Esophagus squamous epithelium (tissue), 5 donors: ENCODE data around the gene MMEL1. TPM values are rescaled to one million over a fixed set of nuclear protein-coding genes. Genes with fewer than 3 reads are reported as not detected.

Experiments used
- DNase-seq: peaks from one replicate; lab custom pipeline; 2025; lab: John Stamatoyannopoulos, UW
- H3K27ac ChIP-seq, 4 donors: fragments of 200-600 bp; sonication (generic); one replicate each; pipeline ENCODE4 v1.5.1; 2016 to 2019; ENCODE audit warnings: mild to moderate bottlenecking in 1 of 4
- H3K27me3 ChIP-seq, 4 donors: fragments of 200-600 bp; sonication (generic); 1 replicate in 3 of 4; 2 replicates in 1 of 4; pipeline versions ENCODE4 v1.5.1 to v1.6.0; 2017 to 2021; ENCODE audit warnings: antibody characterized with exemption in 1 of 4
- H3K36me3 ChIP-seq, 3 donors: fragments of 200-600 bp; sonication (generic); one replicate each; pipeline ENCODE4 v1.5.1; 2016 to 2019
- H3K4me1 ChIP-seq, 3 donors: fragments of 200-600 bp; sonication (generic); one replicate each; pipeline ENCODE4 v1.5.1; 2017 to 2019
- H3K4me3 ChIP-seq, 4 donors: fragments of 200-600 bp; sonication (generic); 1 replicate in 3 of 4; 2 replicates in 1 of 4; pipeline ENCODE4 v1.5.1; 2016 to 2019; ENCODE audit warnings: mild to moderate bottlenecking in 2 of 4, moderate library complexity in 1 of 4
- H3K9me3 ChIP-seq, 3 donors: fragments of 200-600 bp; sonication (generic); one replicate each; pipeline ENCODE4 v1.5.1; 2016 to 2019
- POLR2A ChIP-seq, 4 donors: fragments of 450-650 bp; IDR thresholded peaks; one replicate each; pipeline ENCODE4 v1.6.1; 2017; ENCODE audit warnings: antibody characterized with exemption in 4 of 4, mild to moderate bottlenecking in 4 of 4, moderate library complexity in 3 of 4
- WGBS, 2 donors: methylation state at CpG; one replicate each; pipeline ENCODE4 v1.1.5; 2018; 5-methylcytosine and 5-hydroxymethylcytosine counted together
- intact Hi-C: fragments of 100-400 bp; cut with DNase I; formaldehyde crosslinking; loops from one replicate; pipeline ENCODE4 v1.15.0; 2022
- total RNA-seq, 4 donors: library from RNA; depleted of rRNA; stranded (reverse); fragments of >200 nt; gene quantifications; one replicate each; pipeline ENCODE4 v1.1.0, GENCODE V29; 2016
- TF ChIP-seq, protein P1 (sequence below), 6 experiments: fragments of 450-650 bp in 4 of 6; fragments of 200-600 bp in 2 of 6; sonication (generic) in 2 of 6; IDR thresholded peaks; one replicate each; pipeline ENCODE4 v1.5.1; 2016 to 2019; ENCODE audit warnings: antibody characterized with exemption in 6 of 6, mild to moderate bottlenecking in 4 of 6, moderate library complexity in 4 of 6
- donor health status: DM: yes; HTN: yes; CAD: no.

MMEL1 gene
- total RNA-seq, 4 donors from 2014 or later = 3.1 TPM; not detected in 3

GRCh38 chr1:2558420-2558819, 74.4 kb downstream of the MMEL1 start:
- H3K36me3 ChIP-seq = peaks cover 10 to 54% (median 15%) of the 10 kb centered on the region in 3 donors
- no peak overlapping the region for H3K4me3 ChIP-seq
- intact Hi-C loops = no loop called here
- DNase-seq = no peak
- 85 to 86% methylated on average over 4 to 6 of the region's 12 CpGs for WGBS, 2 donors
- TF ChIP-seq, protein P1, sequence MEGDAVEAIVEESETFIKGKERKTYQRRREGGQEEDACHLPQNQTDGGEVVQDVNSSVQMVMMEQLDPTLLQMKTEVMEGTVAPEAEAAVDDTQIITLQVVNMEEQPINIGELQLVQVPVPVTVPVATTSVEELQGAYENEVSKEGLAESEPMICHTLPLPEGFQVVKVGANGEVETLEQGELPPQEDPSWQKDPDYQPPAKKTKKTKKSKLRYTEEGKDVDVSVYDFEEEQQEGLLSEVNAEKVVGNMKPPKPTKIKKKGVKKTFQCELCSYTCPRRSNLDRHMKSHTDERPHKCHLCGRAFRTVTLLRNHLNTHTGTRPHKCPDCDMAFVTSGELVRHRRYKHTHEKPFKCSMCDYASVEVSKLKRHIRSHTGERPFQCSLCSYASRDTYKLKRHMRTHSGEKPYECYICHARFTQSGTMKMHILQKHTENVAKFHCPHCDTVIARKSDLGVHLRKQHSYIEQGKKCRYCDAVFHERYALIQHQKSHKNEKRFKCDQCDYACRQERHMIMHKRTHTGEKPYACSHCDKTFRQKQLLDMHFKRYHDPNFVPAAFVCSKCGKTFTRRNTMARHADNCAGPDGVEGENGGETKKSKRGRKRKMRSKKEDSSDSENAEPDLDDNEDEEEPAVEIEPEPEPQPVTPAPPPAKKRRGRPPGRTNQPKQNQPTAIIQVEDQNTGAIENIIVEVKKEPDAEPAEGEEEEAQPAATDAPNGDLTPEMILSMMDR (IDR thresholded peaks at IDR 0.05) = no peak
- H3K27me3 ChIP-seq = no peaks in the 10 kb centered on the region
- H3K9me3 ChIP-seq = no peaks in the 10 kb centered on the region
- H3K4me1 ChIP-seq = peaks cover 22 to 59% (median 34%) of the 10 kb centered on the region in 3 donors
- no peak overlapping the region for H3K27ac ChIP-seq

DNA sequence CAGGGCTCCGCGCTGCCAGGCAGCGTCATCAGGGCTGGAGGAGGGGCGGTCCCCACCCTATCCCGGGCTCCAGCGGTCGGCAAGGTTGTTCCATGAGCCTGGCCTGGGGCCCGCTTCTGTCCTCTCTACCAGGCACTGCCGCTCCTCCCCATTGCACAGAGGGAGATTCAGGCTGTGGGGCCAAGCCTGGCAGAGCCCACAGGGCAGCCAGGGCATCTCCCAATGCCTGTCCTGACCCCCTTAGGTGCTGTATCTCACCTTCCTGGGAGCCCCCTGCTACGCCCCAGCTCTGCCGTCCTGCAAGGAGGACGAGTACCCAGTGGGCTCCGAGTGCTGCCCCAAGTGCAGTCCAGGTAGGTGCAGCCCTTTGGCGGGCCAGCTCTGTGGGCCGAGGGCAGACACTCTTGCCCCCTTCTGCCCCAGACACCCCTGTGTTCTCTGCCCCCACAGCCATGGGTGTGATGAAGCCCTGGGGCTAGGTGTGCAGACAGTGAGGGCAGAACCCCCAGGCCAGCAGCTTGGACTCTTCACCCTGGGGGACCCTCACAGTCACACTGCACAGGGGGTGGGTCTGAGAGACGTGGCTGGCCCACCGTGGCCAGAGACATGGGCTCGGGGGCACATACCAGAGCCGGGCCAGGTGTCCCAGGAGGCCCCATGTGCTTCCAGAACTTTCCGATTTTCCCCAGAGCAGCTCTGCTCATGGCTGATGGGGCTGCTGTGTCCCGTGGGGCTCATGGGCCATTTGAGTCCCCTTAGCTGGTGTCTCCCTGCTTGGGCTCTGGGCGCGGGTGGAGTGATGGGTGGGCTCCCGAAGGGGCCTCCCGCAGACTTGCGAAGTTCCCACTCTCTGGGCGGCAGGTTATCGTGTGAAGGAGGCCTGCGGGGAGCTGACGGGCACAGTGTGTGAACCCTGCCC, 75.1 kb downstream of the MMEL1 start:
- no peak for DNase-seq
- intact Hi-C loops = no loop called here
- peak overlapping the region; percentile 55 to 79 (median 68) for H3K4me3 ChIP-seq
- H3K27me3 ChIP-seq = no peaks in the 10 kb centered on the region
- no peaks in the 10 kb centered on the region for H3K9me3 ChIP-seq
- H3K4me1 ChIP-seq = peaks cover 22 to 59% (median 34%) of the 10 kb centered on the region in 3 donors
- no peak for TF ChIP-seq POLR2A (IDR thresholded peaks at IDR 0.05)
- TF ChIP-seq, protein P1 (IDR thresholded peaks at IDR 0.05) = no peak
- H3K36me3 ChIP-seq = peaks cover 6 to 47% (median 15%) of the 10 kb centered on the region in 3 donors
- 62 to 100% methylated on average over 1 to 4 of the region's 30 CpGs for WGBS, 2 donors
- peak overlapping the region; percentile 89 to 96 (median 90) for H3K27ac ChIP-seq

- no peaks in the 10 kb centered on the region for H3K9me3 ChIP-seq
- TF ChIP-seq POLR2A (IDR thresholded peaks at IDR 0.05) = no peak
- TF ChIP-seq, protein P1 (IDR thresholded peaks at IDR 0.05) = no peak
- peaks cover 6 to 39% (median 15%) of the 10 kb centered on the region in 3 donors for H3K36me3 ChIP-seq
- H3K27me3 ChIP-seq = no peaks in the 10 kb centered on the region
- peak overlapping the region; percentile 89 to 96 (median 90) for H3K27ac ChIP-seq
- intact Hi-C loops = no loop called here
- 7 to 9% methylated on average over 9 to 10 of the region's 24 CpGs for WGBS, 2 donors
- H3K4me1 ChIP-seq = peaks cover 22 to 59% (median 34%) of the 10 kb centered on the region in 3 donors
- peak overlapping the region; percentile 55 to 79 (median 68) for H3K4me3 ChIP-seq
- DNase-seq = no peak
These were observed 75.9 kb downstream of the MMEL1 start for GRCh38 chr1:2556678-2557481.

DNA sequence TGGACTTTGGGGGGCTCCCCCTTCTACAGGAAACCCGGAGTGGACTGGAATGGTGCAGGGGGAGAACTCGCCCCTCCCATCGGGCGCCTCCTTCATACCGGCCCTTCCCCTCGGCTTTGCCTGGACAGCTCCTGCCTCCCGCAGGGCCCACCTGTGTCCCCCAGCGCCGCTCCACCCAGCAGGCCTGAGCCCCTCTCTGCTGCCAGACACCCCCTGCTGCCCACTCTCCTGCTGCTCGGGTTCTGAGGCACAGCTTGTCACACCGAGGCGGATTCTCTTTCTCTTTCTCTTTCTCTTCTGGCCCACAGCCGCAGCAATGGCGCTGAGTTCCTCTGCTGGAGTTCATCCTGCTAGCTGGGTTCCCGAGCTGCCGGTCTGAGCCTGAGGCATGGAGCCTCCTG, 76.5 kb downstream of the MMEL1 start, which contains the start of gene TNFRSF14:
TNFRSF14 (plus strand) TSS at position 95 of the 401 bp plus-strand sequence; CDS start at position 389, 294 bp downstream.
- H3K9me3 ChIP-seq = no peaks in the 10 kb centered on the region
- H3K27me3 ChIP-seq = no peaks in the 10 kb centered on the region
- peak within 1 kb of the TSS; percentile 89 to 96 (median 90) for H3K27ac ChIP-seq
- H3K36me3 ChIP-seq = peaks cover 0 to 33% (median 15%) of the 10 kb centered on the region in 3 donors
- peaks cover 22 to 59% (median 34%) of the 10 kb centered on the region in 3 donors for H3K4me1 ChIP-seq
- 0 to 1% methylated on average over 11 to 13 of the region's 16 CpGs for WGBS, 2 donors
- TF ChIP-seq, protein P1 (IDR thresholded peaks at IDR 0.05) = peak in 1 of 6 experiments; percentile 5
- TF ChIP-seq POLR2A (IDR thresholded peaks at IDR 0.05) = peak in 1 of 4 donors; percentile 30
- no peak for DNase-seq
- H3K4me3 ChIP-seq = peak within 1 kb of the TSS; percentile 55 to 79 (median 68)
- intact Hi-C loops = no loop called here
